Omental fat pad (tissue), 4 donors: ENCODE data around the gene MTMR10. TPM values are rescaled to one million over a fixed set of nuclear protein-coding genes. Genes with fewer than 3 reads are reported as not detected.

Source experiments
- ATAC-seq: fragments of 150-250 bp; one replicate; pipeline ENCODE4 v1.9.1; 2016; ENCODE audit warnings: mild to moderate bottlenecking, moderate library complexity; ENCODE audit not compliant: low FRiP score
- DNase-seq: peaks from one replicate; pipeline ENCODE4 v3.0.0-alpha.2; 2019; ENCODE audit warnings: low spot score
- CTCF ChIP-seq, 3 donors: fragments of 450-650 bp; IDR thresholded peaks; one replicate each; pipeline ENCODE4 v1.5.1; 2016 to 2017; ENCODE audit warnings: antibody characterized with exemption in 3 of 3, mild to moderate bottlenecking in 3 of 3, moderate library complexity in 2 of 3
- total RNA-seq, 4 donors: library from RNA; depleted of rRNA; stranded (reverse); fragments of >200 nt; gene quantifications; one replicate each; pipeline ENCODE4 v1.1.0, GENCODE V29; 2016

MTMR10 gene
- total RNA-seq, 4 donors from 2014 or later = 40.6 to 70.0 (median 46.6) TPM

- DNase-seq = no peak
- TF ChIP-seq CTCF (IDR thresholded peaks at IDR 0.05) = no peak
- ATAC-seq = no peak
Measured at GRCh38 chr15:31034152-31034551, 42.7 kb upstream of the MTMR10 start.

- peak; percentile 35 for ATAC-seq
- DNase-seq = no peak
- no peak for TF ChIP-seq CTCF (IDR thresholded peaks at IDR 0.05)
Measured at GRCh38 chr15:31032961-31033371, 41.5 kb upstream of the MTMR10 start.

DNA sequence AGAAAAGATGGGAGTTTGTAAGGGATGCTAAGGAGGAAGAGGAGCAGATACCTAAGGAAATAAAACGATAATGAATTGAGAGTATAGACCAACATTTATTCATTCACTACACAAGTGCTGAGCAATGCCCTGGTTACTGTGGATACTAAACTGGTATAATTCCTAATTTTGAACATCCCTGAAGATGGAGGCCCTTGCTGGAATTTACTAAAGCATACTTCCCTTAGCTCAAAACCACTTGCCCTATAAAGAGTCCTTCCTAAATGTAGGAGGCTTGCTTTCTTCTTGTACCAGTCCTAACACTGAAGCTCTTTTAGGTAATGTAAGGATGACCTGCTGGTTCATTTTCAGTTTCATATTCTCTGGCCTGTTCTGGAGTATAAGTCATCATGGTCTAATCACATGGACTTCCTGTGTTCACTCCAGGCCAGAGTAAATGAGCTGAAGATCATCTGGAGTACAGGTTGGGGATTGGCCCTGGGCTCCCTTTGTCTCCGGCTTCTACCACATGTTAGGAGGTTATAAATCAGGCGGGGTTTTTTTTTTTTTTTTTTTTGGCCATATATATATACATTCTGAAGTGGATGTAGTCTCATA is 40.1 kb upstream of the MTMR10 start:
- ATAC-seq = no peak
- no peak for TF ChIP-seq CTCF (IDR thresholded peaks at IDR 0.05)
- no peak for DNase-seq

DNA sequence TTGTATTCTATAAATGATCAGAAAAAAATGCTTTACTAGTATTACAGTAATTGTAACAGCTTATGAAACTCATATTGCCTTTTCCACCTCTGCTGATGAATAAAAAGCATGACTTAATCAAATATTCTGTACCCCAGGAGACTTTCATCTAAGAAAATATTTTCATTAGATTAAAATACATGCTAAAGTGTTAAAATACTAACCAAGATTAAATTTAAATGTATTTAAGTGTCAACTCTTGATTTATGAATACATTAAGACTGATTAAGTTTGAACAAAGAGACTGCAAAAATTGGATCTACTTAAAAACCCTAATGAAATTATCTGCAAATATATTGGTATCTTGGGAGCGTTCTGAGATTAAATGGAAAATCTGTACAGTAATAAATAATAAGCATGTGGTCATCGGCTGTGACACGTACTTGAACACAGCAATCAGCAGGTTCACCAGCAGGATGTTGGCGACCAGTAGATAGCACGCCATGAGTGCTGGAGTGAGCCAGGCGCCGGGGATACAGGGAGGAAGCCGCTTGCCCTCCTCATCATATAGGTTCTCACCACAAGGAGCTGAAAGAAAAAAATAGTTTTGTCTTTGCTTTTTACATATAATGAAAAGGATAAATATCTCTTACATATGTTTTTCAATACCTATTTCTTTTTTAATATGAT is 36.6 kb upstream of the MTMR10 start:
- TF ChIP-seq CTCF (IDR thresholded peaks at IDR 0.05) = no peak
- ATAC-seq = no peak

DNA sequence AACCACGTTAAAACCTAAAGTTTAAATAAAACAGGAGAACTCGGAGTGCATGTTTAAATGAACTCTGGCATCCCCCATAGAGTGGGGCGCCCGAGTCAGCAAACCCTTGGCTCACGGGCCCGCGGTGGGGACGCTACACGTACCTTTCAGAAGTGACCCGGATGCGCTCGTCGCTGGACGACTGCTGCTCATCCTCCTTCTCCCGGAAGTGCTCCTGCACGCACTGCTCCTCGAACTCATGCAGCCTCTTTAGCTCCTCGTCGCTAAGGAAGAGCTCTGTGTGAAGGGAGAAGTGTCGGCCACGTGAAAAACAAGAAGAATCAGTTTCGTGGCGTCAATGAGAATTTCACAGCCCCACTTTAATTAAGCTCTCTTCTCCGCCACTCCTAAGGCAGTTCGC is 34.6 kb upstream of the MTMR10 start:
- DNase-seq (no peak), ATAC-seq (no peak)
- no peak for TF ChIP-seq CTCF (IDR thresholded peaks at IDR 0.05)

More for the DNA sequence above, 36.6 kb upstream of the MTMR10 start:
- DNase-seq = no peak

DNA sequence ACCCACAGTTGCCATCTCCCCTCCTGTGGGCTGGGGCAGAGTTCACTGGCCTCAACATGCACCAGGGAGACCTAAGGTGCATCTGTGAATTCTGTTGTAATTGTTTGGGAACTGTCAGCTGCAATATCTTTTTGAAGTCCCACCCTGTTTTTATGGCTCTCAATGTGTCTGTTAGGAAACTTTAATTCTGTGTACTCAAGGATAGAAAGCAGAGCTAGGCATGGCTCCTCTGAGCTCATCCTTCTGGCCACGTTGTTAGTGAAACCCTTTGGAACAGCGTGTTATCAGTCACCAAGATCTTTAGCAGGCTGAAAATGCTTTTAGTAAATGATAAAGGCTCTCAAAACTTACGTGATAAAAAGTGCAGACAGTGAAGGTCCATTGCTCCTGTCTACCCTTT is 33.6 kb upstream of the MTMR10 start:
- TF ChIP-seq CTCF (IDR thresholded peaks at IDR 0.05) = no peak
- DNase-seq (no peak), ATAC-seq (no peak)

GRCh38 chr15:31024330-31024729 is 32.9 kb upstream of the MTMR10 start:
- peak; percentile 89 for ATAC-seq
- no peak for TF ChIP-seq CTCF (IDR thresholded peaks at IDR 0.05)
- DNase-seq = no peak
